WTC11 (cell line): ENCODE results near the gene FRK. TPM values are rescaled to one million over a fixed set of nuclear protein-coding genes. Genes with fewer than 3 reads are reported as not detected.

Experiments
- ATAC-seq: fragments of 200-7000 bp; cut with Tn5 transposase; 2 replicates; pipeline ENCODE4 v1.10.0; 2021; ENCODE audit warnings: mild to moderate bottlenecking, moderate library complexity
- CTCF ChIA-PET: fragments of 300-600 bp; sonication (Branson Sonifier 250); formaldehyde crosslinking; loops from one replicate; lab custom pipeline; 2021; ENCODE audit warnings: antibody characterized with exemption; lab: Charles Lee
- POLR2A ChIA-PET: fragments of 350-600 bp; sonication (Branson Sonifier 250); formaldehyde crosslinking; loops from one replicate; lab custom pipeline; 2021; ENCODE audit warnings: antibody characterized with exemption; lab: Charles Lee
- DNase-seq: peaks from one replicate; pipeline ENCODE4 v3.0.0; 2021; ENCODE audit warnings: low spot score
- H3K27ac Mint-ChIP-seq: 2 replicates; pipeline ENCODE4 v1.8.0; 2021; ENCODE audit warnings: mixed read lengths
- H3K27me3 Mint-ChIP-seq: 2 replicates; pipeline ENCODE4 v1.8.0; 2021; ENCODE audit warnings: low read depth, mild to moderate bottlenecking, moderate library complexity, mixed read lengths
- H3K36me3 Mint-ChIP-seq: 2 replicates; pipeline ENCODE4 v1.8.0; 2021; ENCODE audit warnings: mixed read lengths
- H3K4me1 Mint-ChIP-seq: 2 replicates; pipeline ENCODE4 v1.8.0; 2022; ENCODE audit warnings: mixed read lengths
- H3K4me3 Mint-ChIP-seq: 2 replicates; pipeline ENCODE4 v1.8.0; 2021; ENCODE audit warnings: mild to moderate bottlenecking, moderate library complexity, mixed read lengths
- H3K9me3 Mint-ChIP-seq: 2 replicates; pipeline ENCODE4 v1.8.0; 2021; ENCODE audit warnings: mixed read lengths
- ARID4B ChIP-seq: sonication (generic); formaldehyde crosslinking; IDR thresholded peaks from 2 replicates; pipeline ENCODE4 v1.8.0; 2023; ENCODE audit warnings: missing genetic modification reagents, mild to moderate bottlenecking, borderline replicate concordance
- ATF1 ChIP-seq: sonication (generic); formaldehyde crosslinking; IDR thresholded peaks from 2 replicates; pipeline ENCODE4 v1.8.1; 2023; ENCODE audit warnings: mild to moderate bottlenecking, moderate library complexity, missing genetic modification reagents
- CDX4 ChIP-seq: fragments of 250-450 bp; sonication (Bioruptor Pico); IDR thresholded peaks from 2 replicates; pipeline ENCODE4 v1.9.0; 2021; ENCODE audit warnings: moderate library complexity, mild to moderate bottlenecking, inconsistent platforms, borderline replicate concordance
- E2F1 ChIP-seq: sonication (generic); formaldehyde crosslinking; IDR thresholded peaks from 2 replicates; pipeline ENCODE4 v1.8.0; 2022; ENCODE audit warnings: mild to moderate bottlenecking, missing genetic modification reagents
- ELF4 ChIP-seq: sonication (generic); formaldehyde crosslinking; IDR thresholded peaks from 2 replicates; pipeline ENCODE4 v1.8.1; 2022; ENCODE audit warnings: low read depth, mild to moderate bottlenecking, moderate library complexity, missing genetic modification reagents
- ERG ChIP-seq: fragments of 250-450 bp; sonication (Bioruptor Pico); IDR thresholded peaks from 2 replicates; pipeline ENCODE4 v1.8.0; 2021; ENCODE audit warnings: mild to moderate bottlenecking
- ESRRA ChIP-seq: sonication (generic); formaldehyde crosslinking; IDR thresholded peaks from 2 replicates; pipeline ENCODE4 v1.8.1; 2022; ENCODE audit warnings: mild to moderate bottlenecking, missing genetic modification reagents, borderline replicate concordance
- IRF1 ChIP-seq: sonication (generic); formaldehyde crosslinking; IDR thresholded peaks from 2 replicates; pipeline ENCODE4 v1.8.0; 2023; ENCODE audit warnings: missing genetic modification reagents
- JAZF1 ChIP-seq: fragments of 250-450 bp; sonication (Bioruptor Pico); IDR thresholded peaks from 2 replicates; pipeline ENCODE4 v1.9.0; 2021; ENCODE audit warnings: moderate library complexity, mild to moderate bottlenecking, inconsistent platforms
- KAT7 ChIP-seq: sonication (generic); formaldehyde crosslinking; IDR thresholded peaks from 2 replicates; pipeline ENCODE4 v1.8.1; 2023; ENCODE audit warnings: missing genetic modification reagents, mild to moderate bottlenecking, borderline replicate concordance
- MAX ChIP-seq: sonication (generic); formaldehyde crosslinking; IDR thresholded peaks from 2 replicates; pipeline ENCODE4 v1.8.0; 2022; ENCODE audit warnings: mild to moderate bottlenecking, missing genetic modification reagents
- MYBL2 ChIP-seq: sonication (generic); formaldehyde crosslinking; IDR thresholded peaks from 2 replicates; pipeline ENCODE4 v1.8.1; 2023; ENCODE audit warnings: mild to moderate bottlenecking, moderate library complexity, missing genetic modification reagents
- NFYB ChIP-seq: sonication (generic); formaldehyde crosslinking; conservative IDR thresholded peaks from 2 replicates; pipeline ENCODE4 v1.8.0; 2022; ENCODE audit warnings: low read depth, missing genetic modification reagents
- NR2C2 ChIP-seq: sonication (generic); formaldehyde crosslinking; IDR thresholded peaks from 2 replicates; pipeline ENCODE4 v1.8.0; 2022; ENCODE audit warnings: mild to moderate bottlenecking, missing genetic modification reagents
- PRRX2 ChIP-seq: fragments of 250-450 bp; sonication (Bioruptor Pico); IDR thresholded peaks from 2 replicates; pipeline ENCODE4 v1.8.0; 2021; ENCODE audit warnings: mild to moderate bottlenecking
- RORB ChIP-seq: fragments of 250-450 bp; sonication (Bioruptor Pico); IDR thresholded peaks from 2 replicates; pipeline ENCODE4 v1.9.0; 2021; ENCODE audit warnings: mild to moderate bottlenecking
- SOX15 ChIP-seq: fragments of 250-450 bp; sonication (Bioruptor Pico); IDR thresholded peaks from 2 replicates; pipeline ENCODE4 v1.9.0; 2021; ENCODE audit warnings: mild to moderate bottlenecking
- USF1 ChIP-seq: sonication (generic); formaldehyde crosslinking; IDR thresholded peaks from 2 replicates; pipeline ENCODE4 v1.8.0; 2022; ENCODE audit warnings: mild to moderate bottlenecking, missing genetic modification reagents
- ZNF121 ChIP-seq: sonication (generic); formaldehyde crosslinking; IDR thresholded peaks from 2 replicates; pipeline ENCODE4 v1.8.0; 2023; ENCODE audit warnings: missing genetic modification reagents
- ZNF317 ChIP-seq: sonication (generic); formaldehyde crosslinking; IDR thresholded peaks from 2 replicates; pipeline ENCODE4 v1.8.1; 2023; ENCODE audit warnings: low read depth, mild to moderate bottlenecking, moderate library complexity, missing genetic modification reagents, borderline replicate concordance
- ZNF425 ChIP-seq: fragments of 250-450 bp; sonication (Bioruptor Pico); conservative IDR thresholded peaks from 2 replicates; pipeline ENCODE4 v1.9.0; 2021; ENCODE audit warnings: mild to moderate bottlenecking
- ZSCAN18 ChIP-seq: fragments of 250-450 bp; sonication (Bioruptor Pico); IDR thresholded peaks from 2 replicates; pipeline ENCODE4 v2.1.2; 2022; ENCODE audit warnings: mild to moderate bottlenecking, moderate library complexity
- total RNA-seq: library from RNA; stranded (reverse); gene quantifications from 3 replicates; pipeline ENCODE4 v1.2.3, GENCODE V29; 2021

Gene FRK
- total RNA-seq, 1 experiment from 2014 or later: 0.13 TPM

- no peak for TF ChIP-seq ARID4B
- TF ChIP-seq ESRRA (CRISPR knock-in tag): no peak
- no peak for TF ChIP-seq ELF4
- TF ChIP-seq PRRX2 (CRISPR knock-in tag): no peak
Observed at GRCh38 chr6:116094041-116094440, 33.4 kb upstream of the FRK start (continued).

GRCh38 chr6:116090251-116090650 is 29.6 kb upstream of the FRK start:
- ATAC-seq (no peak), DNase-seq (no peak)
- H3K27ac Mint-ChIP-seq: no peak overlapping the region
- ChIA-PET POLR2A (interaction anchor here (1.4 kb wide), 1 partner anchor 10 kb away, joined by 4 read pairs; the partner anchor contains the start of gene NT5DC1), CTCF (no interaction called here)
- no peak overlapping the region for H3K4me3 Mint-ChIP-seq
- TF ChIP-seq ZNF317 (no peak), NR2C2 (CRISPR knock-in tag) (no peak), MAX (no peak), RORB (CRISPR knock-in tag) (no peak), ATF1 (no peak), E2F1 (CRISPR knock-in tag) (no peak), JAZF1 (CRISPR knock-in tag) (no peak), ZSCAN18 (CRISPR knock-in tag) (no peak), ZNF425 (no peak)
- peaks cover 13% of the 10 kb centered on the region for H3K36me3 Mint-ChIP-seq
- no peaks in the 10 kb centered on the region; the same call in 1 of the 2 replicates for H3K27me3 Mint-ChIP-seq
- H3K4me1 Mint-ChIP-seq: peaks cover 16% of the 10 kb centered on the region
- peaks cover 39% of the 10 kb centered on the region for H3K9me3 Mint-ChIP-seq

GRCh38 chr6:116088946-116089345 is 28.3 kb upstream of the FRK start:
- H3K4me3 Mint-ChIP-seq: no peak overlapping the region
- no peak for ATAC-seq
- H3K36me3 Mint-ChIP-seq: peaks cover 11% of the 10 kb centered on the region
- CTCF ChIA-PET: no interaction called here
- peaks cover 29% of the 10 kb centered on the region for H3K9me3 Mint-ChIP-seq
- H3K27ac Mint-ChIP-seq: no peak overlapping the region
- H3K27me3 Mint-ChIP-seq: no peaks in the 10 kb centered on the region; the same call in 1 of the 2 replicates
- POLR2A ChIA-PET: no interaction called here
- DNase-seq: no peak
- peaks cover 16% of the 10 kb centered on the region for H3K4me1 Mint-ChIP-seq
- TF ChIP-seq SOX15 (CRISPR knock-in tag) (no peak), KAT7 (CRISPR knock-in tag) (no peak), CDX4 (CRISPR knock-in tag) (no peak), NFYB (no peak), MYBL2 (CRISPR knock-in tag) (no peak), ERG (no peak), ZNF121 (no peak), IRF1 (CRISPR knock-in tag) (no peak), USF1 (no peak)
